HepG2 (cell line): ENCODE results near the gene TUG1. TPM values are rescaled to one million over a fixed set of nuclear protein-coding genes. Genes with fewer than 3 reads are reported as not detected.

Experiments
- ADNP ChIP-seq: sonication (generic); formaldehyde crosslinking; IDR thresholded peaks from 2 replicates; pipeline ENCODE4 v1.4.0; 2020; ENCODE audit warnings: missing genetic modification reagents
- ARID4A ChIP-seq: sonication (generic); formaldehyde crosslinking; IDR thresholded peaks from 2 replicates; pipeline ENCODE4 v1.5.0; 2020; ENCODE audit warnings: mild to moderate bottlenecking, missing genetic modification reagents, borderline replicate concordance
- ARNT ChIP-seq: fragments of 450-650 bp; IDR thresholded peaks from 2 replicates; pipeline ENCODE4 v1.6.1; 2017
- CENPT ChIP-seq: sonication (generic); formaldehyde crosslinking; IDR thresholded peaks from 2 replicates; pipeline ENCODE4 v1.8.0; 2022; ENCODE audit warnings: low read depth, mild to moderate bottlenecking, moderate library complexity, missing genetic modification reagents
- EHMT2 ChIP-seq: fragments of 200-600 bp; sonication (generic); IDR thresholded peaks from 2 replicates; pipeline ENCODE4 v1.7.0; 2017; ENCODE audit warnings: antibody characterized with exemption, low read depth, low read length, borderline replicate concordance
- ELF1 ChIP-seq: sonication (generic); formaldehyde crosslinking; IDR thresholded peaks from 2 replicates; pipeline ENCODE4 v1.4.0; 2020; ENCODE audit warnings: missing genetic modification reagents
- KDM2A ChIP-seq: sonication (generic); formaldehyde crosslinking; IDR thresholded peaks from 2 replicates; pipeline ENCODE4 v1.4.0; 2020; ENCODE audit warnings: low read depth, missing genetic modification reagents, borderline replicate concordance
- NFYB ChIP-seq: sonication (generic); formaldehyde crosslinking; IDR thresholded peaks from 2 replicates; pipeline ENCODE4 v1.4.0; 2020; ENCODE audit warnings: missing genetic modification reagents
- NR2C2 ChIP-seq: sonication (generic); formaldehyde crosslinking; IDR thresholded peaks from 2 replicates; pipeline ENCODE4 v1.4.0; 2020; ENCODE audit warnings: missing genetic modification reagents, mild to moderate bottlenecking, moderate library complexity, borderline replicate concordance
- REL ChIP-seq: sonication (generic); formaldehyde crosslinking; conservative IDR thresholded peaks from 2 replicates; pipeline ENCODE4 v1.8.0; 2022; ENCODE audit warnings: mild to moderate bottlenecking, missing genetic modification reagents, moderate library complexity
- THAP8 ChIP-seq: sonication (generic); formaldehyde crosslinking; IDR thresholded peaks from 2 replicates; pipeline ENCODE4 v1.5.1; 2020; ENCODE audit warnings: missing genetic modification reagents, mild to moderate bottlenecking, borderline replicate concordance
- ZBTB39 ChIP-seq: sonication (generic); formaldehyde crosslinking; IDR thresholded peaks from 2 replicates; pipeline ENCODE4 v1.5.0; 2020; ENCODE audit warnings: missing genetic modification reagents
- ZGPAT ChIP-seq: IDR thresholded peaks from 2 replicates; pipeline ENCODE4 v1.6.1; 2016; ENCODE audit warnings: mild to moderate bottlenecking
- ZNF354B ChIP-seq: sonication (generic); formaldehyde crosslinking; IDR thresholded peaks from 2 replicates; pipeline ENCODE4 v1.8.0; 2022; ENCODE audit warnings: mild to moderate bottlenecking, missing genetic modification reagents
- ZNF432 ChIP-seq: sonication (generic); formaldehyde crosslinking; IDR thresholded peaks from 2 replicates; pipeline ENCODE4 v1.5.0; 2020; ENCODE audit warnings: missing genetic modification reagents, mild to moderate bottlenecking, borderline replicate concordance
- ZNF484 ChIP-seq: sonication (generic); formaldehyde crosslinking; IDR thresholded peaks from 2 replicates; pipeline ENCODE4 v1.5.1; 2020; ENCODE audit warnings: mild to moderate bottlenecking, low read depth, missing genetic modification reagents, borderline replicate concordance
- ZNF510 ChIP-seq: sonication (generic); formaldehyde crosslinking; IDR thresholded peaks from 2 replicates; pipeline ENCODE4 v1.4.0; 2020; ENCODE audit warnings: low read depth, mild to moderate bottlenecking, missing genetic modification reagents
- ZNF879 ChIP-seq: sonication (generic); formaldehyde crosslinking; IDR thresholded peaks from 2 replicates; pipeline ENCODE4 v1.8.1; 2023; ENCODE audit warnings: missing genetic modification reagents
- polyA plus RNA-seq, 8 experiments: library from polyadenylated mRNA; depleted of rRNA in 3 of 8; stranded (reverse) in 7 of 8; unstranded in 1 of 8; fragments of >200 nt; fragmentation: Illumina TruSeq in 4 of 8; extraction: Trizol in 4 of 8; gene quantifications; 2 replicates each; pipeline versions ENCODE4 v1.2.1 to v1.2.3, GENCODE V29; 2011 to 2016; ENCODE audit warnings: low read depth in 4 of 8, missing spikeins in 1 of 8, mixed read lengths in 1 of 8; ENCODE audit not compliant: insufficient read depth in 1 of 8
- total RNA-seq, 5 experiments: library from RNA; depleted of rRNA; stranded (reverse); fragments of >200 nt; fragmentation: Illumina TruSeq; extraction: Trizol; gene quantifications; 2 replicates each; pipeline ENCODE4 v1.2.3, GENCODE V29; 2016; ENCODE audit warnings: low read depth in 1 of 5

The TUG1 gene
- total and polyA plus RNA-seq, 2 of the 13 experiments (the other 11 are each of a cell fraction or from before 2014, with no cell fraction given): 35.2 to 122 TPM

- peak; percentile 59; the same call in 1 of the 2 replicates for TF ChIP-seq ARID4A (CRISPR knock-in tag)
- peak; percentile 51 for TF ChIP-seq KDM2A
- no peak; the same call in 1 of the 2 replicates for TF ChIP-seq ZGPAT
- no peak for TF ChIP-seq ZNF484 (CRISPR knock-in tag)
- TF ChIP-seq ZBTB39 (CRISPR knock-in tag): peak; percentile 12; the same call in 1 of the 2 replicates
- TF ChIP-seq NFYB (CRISPR knock-in tag): peak; percentile 86
- no peak for TF ChIP-seq CENPT (CRISPR knock-in tag)
- TF ChIP-seq ZNF432 (CRISPR knock-in tag): no peak
- TF ChIP-seq ZNF354B (CRISPR knock-in tag): no peak
- TF ChIP-seq ARNT: no peak
- no peak for TF ChIP-seq ADNP (CRISPR knock-in tag)
- peak; percentile 96 for TF ChIP-seq ELF1 (CRISPR knock-in tag)
- TF ChIP-seq ZNF879 (CRISPR knock-in tag): peak; percentile 53; the same call in 1 of the 2 replicates
- peak; percentile 34; the same call in 1 of the 2 replicates for TF ChIP-seq ZNF510
- TF ChIP-seq THAP8 (CRISPR knock-in tag): 0 out of 2 replicates have a peak, but pooled peaks have one; percentile 9
- TF ChIP-seq REL (CRISPR knock-in tag): peak; percentile 84; the same call in 1 of the 2 replicates
- TF ChIP-seq EHMT2: no peak
- peak; percentile 76 for TF ChIP-seq NR2C2 (CRISPR knock-in tag)
Observed at GRCh38 chr22:30968924-30969531, at the start of gene TUG1 (continued).
